Immature natural killer cell (primary cell): ENCODE results near the gene TPSB2. TPM values are rescaled to one million over a fixed set of nuclear protein-coding genes. Genes with fewer than 3 reads are reported as not detected.
"Not testable (repeated sequence)": the region's sequence is repeated elsewhere in the genome, so short reads cannot be mapped to it uniquely, and the experiment has no call there.

ENCODE experiments used
- DNase-seq, 3 donors: peaks; one replicate each; pipeline ENCODE4 v3.0.0; 2022; ENCODE audit warnings: mixed read lengths in 1 of 3
- H3K27ac Mint-ChIP-seq, 6 donors: one replicate each; pipeline ENCODE4 v1.8.0; 2020; ENCODE audit warnings: mixed read lengths in 6 of 6, mild to moderate bottlenecking in 5 of 6, inconsistent platforms in 4 of 6, moderate library complexity in 3 of 6
- H3K27me3 Mint-ChIP-seq, 3 donors: one replicate each; pipeline ENCODE4 v1.8.0; 2020 to 2021; ENCODE audit warnings: low read depth in 3 of 3, mild to moderate bottlenecking in 3 of 3, mixed read lengths in 3 of 3, moderate library complexity in 3 of 3, inconsistent platforms in 1 of 3
- H3K36me3 Mint-ChIP-seq, 3 donors: one replicate each; pipeline ENCODE4 v1.8.0; 2020; ENCODE audit warnings: mixed read lengths in 3 of 3, inconsistent platforms in 2 of 3, mild to moderate bottlenecking in 2 of 3
- H3K4me1 Mint-ChIP-seq, 2 donors: one replicate each; pipeline ENCODE4 v1.8.0; 2020; ENCODE audit warnings: inconsistent platforms in 2 of 2, mild to moderate bottlenecking in 2 of 2, mixed read lengths in 2 of 2, moderate library complexity in 1 of 2
- H3K4me3 Mint-ChIP-seq, 5 donors: one replicate each; pipeline ENCODE4 v1.8.0; 2020; ENCODE audit warnings: mild to moderate bottlenecking in 5 of 5, mixed read lengths in 5 of 5, inconsistent platforms in 3 of 5, moderate library complexity in 3 of 5
- H3K9me3 Mint-ChIP-seq, 6 donors: one replicate each; pipeline ENCODE4 v1.8.0; 2020; ENCODE audit warnings: mild to moderate bottlenecking in 6 of 6, mixed read lengths in 6 of 6, inconsistent platforms in 4 of 6, moderate library complexity in 3 of 6
- polyA plus RNA-seq, 3 donors: library from polyadenylated mRNA; unstranded; fragments of 300-500 nt; fragmentation: Illumina TruSeq; gene quantifications; one replicate each; pipeline ENCODE4 v1.2.3, GENCODE V29; 2021

Gene TPSB2
- polyA plus RNA-seq, 3 donors from 2014 or later = not detected

DNA sequence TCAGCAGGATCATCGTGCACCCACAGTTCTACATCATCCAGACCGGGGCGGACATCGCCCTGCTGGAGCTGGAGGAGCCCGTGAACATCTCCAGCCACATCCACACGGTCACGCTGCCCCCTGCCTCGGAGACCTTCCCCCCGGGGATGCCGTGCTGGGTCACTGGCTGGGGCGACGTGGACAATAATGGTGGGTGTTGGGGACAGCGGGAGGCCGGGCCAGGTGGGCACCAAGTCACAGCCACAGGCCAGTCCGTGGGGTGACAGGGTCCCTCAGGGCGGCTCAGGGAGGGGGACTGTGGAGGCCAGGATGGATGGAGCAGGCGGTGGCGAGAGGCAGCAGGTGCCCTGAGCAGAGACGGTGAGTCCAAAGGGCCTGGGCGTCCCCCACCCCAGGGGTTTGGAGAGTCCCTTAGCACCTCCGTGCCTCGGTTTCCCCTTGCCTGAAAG, 26.9 kb upstream of the TPSB2 start:
- Mint-ChIP-seq H3K4me3 (no peak overlapping the region), H3K36me3 (no peaks in the 10 kb centered on the region), H3K27me3 (peaks cover 0 to under 1% (median 0%) of the 10 kb centered on the region in 3 donors), H3K4me1 (peaks cover 6 to 7% of the 10 kb centered on the region in 2 donors), H3K27ac (no peak overlapping the region), H3K9me3 (no peaks in the 10 kb centered on the region)
- DNase-seq = no peak

DNA sequence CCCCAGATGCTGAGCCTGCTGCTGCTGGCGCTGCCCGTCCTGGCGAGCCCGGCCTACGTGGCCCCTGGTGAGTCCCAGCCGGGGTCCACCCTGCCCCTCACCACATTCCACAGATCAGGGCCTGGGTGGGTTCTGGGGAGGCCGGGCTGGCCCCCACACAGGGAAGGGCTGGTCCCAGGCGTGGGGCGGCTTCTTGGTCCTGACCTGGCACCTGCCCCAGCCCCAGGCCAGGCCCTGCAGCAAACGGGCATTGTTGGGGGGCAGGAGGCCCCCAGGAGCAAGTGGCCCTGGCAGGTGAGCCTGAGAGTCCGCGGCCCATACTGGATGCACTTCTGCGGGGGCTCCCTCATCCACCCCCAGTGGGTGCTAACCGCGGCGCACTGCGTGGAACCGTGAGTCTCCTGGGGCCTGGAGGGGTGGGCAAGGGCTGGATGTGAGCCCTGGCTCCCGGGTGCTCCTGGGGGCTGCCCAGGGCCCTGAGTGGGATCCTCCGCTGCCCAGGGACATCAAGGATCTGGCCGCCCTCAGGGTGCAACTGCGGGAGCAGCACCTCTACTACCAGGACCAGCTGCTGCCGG, 26.4 kb upstream of the TPSB2 start:
- not testable (repeated sequence) for H3K27ac Mint-ChIP-seq, H3K4me3 Mint-ChIP-seq, H3K9me3 Mint-ChIP-seq, H3K36me3 Mint-ChIP-seq, H3K4me1 Mint-ChIP-seq, DNase-seq, H3K27me3 Mint-ChIP-seq

DNA sequence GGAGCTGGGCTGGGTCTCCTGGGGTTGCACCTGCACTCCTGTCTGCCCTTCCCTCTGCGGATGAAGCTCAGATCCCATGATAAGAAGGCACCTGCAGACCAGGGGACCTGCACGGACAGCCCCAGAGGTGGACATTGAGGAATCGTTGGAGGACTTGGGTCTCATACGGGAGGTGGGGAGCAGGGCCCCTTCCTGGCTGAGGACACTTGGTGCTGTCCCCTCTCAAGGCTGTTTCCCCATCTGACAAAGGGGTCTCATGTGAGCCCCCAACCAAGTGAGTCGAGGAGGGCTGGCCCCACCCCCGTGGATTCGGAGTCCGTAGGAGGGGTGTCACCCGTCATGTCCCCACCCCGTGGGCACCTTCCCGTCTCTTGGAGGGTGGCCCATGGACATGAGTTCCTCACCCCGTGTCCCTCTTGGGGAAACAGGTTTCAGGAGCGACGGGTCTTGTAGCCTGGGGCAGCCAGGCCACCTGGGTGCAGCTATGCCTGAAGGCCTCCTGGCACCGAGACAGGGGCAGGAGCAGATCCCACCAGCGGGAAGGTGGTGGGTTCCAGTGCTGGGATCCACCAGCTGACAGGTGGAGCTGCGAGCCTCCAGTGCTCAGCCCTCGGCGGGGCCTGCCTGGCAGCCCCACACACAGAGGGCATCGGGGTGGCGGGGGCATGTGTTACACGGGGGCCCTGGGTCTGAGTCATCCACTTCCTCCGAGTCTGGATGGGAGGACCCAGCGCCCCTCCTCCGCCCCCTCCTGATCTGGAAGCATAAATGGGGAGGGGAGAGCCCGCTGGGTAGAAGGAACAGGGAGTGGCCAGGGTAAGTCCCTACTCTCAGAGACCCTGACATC, 25.5 kb upstream of the TPSB2 start, which contains the start of gene TPSD1:
TSS of gene TPSD1 (plus strand) at position 794 of the 847 bp plus-strand sequence. CDS start 212 bp downstream, outside the sequence.
- not testable (repeated sequence) for DNase-seq, H3K9me3 Mint-ChIP-seq, H3K36me3 Mint-ChIP-seq, H3K4me1 Mint-ChIP-seq, H3K27me3 Mint-ChIP-seq, H3K4me3 Mint-ChIP-seq, H3K27ac Mint-ChIP-seq

DNA sequence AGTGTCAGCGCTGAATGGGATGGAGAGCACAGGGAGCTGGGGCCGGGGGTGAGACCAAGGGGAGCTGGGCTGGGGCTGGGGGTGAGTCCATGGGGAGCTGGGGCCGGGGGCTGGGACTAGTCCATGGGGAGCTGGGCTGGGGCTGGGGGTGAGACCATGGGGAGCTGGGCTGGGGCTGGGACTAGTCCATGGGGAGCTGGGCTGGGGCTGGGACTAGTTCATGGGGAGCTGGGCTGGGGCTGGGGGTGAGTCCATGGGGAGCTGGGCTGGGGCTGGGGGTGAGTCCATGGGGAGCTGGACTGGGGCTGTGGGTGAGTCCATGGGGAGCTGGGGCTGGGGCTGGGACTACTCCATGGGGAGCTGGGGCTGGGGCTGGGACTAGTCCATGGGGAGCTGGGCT, 24.8 kb upstream of the TPSB2 start:
- not testable (repeated sequence) for H3K4me1 Mint-ChIP-seq, H3K4me3 Mint-ChIP-seq, H3K27ac Mint-ChIP-seq, H3K27me3 Mint-ChIP-seq, DNase-seq, H3K36me3 Mint-ChIP-seq, H3K9me3 Mint-ChIP-seq

DNA sequence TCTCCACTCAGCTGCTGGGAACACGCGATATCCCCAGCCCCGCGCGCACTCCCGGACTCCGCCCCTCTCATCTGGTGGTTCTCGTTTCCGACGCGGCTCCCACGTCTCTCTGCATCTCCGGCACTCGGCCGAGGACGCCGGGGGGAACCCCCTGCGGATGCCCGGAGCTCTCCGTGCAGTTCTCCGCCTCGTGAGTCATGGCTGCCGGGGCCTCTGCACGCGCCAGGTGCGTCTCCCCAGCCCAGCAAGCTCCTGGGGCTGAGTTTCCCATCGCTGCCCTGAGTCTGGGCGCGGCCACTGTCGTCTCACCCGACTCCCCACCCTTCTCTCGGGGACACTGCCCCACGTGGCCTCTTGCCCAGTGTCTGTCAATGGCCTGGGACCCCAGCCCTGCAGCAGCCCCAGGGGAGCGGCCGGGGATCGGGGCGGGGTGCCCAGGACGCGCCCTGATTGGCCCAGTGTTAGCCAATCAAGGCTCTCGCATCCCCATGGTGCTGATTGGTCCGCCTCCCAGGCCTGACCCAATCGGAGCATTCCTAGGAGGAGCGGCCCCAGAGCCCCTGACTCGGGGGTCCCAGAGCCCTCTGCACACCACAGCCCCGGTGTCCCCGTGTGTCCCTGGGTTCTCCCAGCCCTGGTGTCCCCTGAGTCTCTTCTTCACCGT, 23.8 kb upstream of the TPSB2 start:
- H3K27ac Mint-ChIP-seq, H3K4me1 Mint-ChIP-seq, H3K36me3 Mint-ChIP-seq, DNase-seq, H3K4me3 Mint-ChIP-seq, H3K9me3 Mint-ChIP-seq, H3K27me3 Mint-ChIP-seq: not testable (repeated sequence)

DNA sequence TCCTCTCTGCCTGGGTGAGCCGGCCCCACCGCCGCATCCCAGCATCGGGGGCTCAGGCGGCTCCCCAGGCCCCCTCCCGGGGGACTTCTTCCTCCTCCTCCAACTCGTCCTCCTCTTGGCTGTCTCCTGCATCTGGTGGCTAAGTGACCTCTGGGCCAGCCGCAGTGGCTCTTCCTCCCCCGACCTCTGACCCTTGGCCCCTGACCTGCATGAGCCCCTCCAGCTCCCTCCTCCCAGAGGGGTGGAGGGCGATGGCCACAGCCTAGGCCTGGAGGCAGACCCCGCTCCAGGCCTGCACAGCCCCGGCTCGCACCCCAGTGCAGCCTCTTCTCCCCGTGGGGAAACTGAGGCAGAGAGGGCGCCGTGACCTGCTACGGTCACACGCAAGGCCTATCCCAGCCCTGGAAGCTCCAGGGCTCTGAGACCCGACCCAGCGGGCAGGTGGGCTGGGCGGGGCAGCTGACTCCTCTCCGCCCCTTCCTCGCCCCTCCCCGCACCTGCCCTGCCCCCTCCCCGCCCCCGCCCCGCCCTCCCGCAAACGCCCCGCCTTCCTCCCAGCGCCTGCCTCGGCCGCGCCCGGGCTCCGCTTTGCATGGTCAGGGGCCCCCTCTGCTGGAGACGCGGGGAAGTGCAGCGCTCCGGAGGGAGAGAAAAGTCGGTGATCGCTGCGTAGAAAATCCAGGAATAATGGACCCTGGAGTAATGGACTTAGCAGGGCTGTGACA, 19.2 kb upstream of the TPSB2 start:
- H3K36me3 Mint-ChIP-seq, DNase-seq, H3K4me3 Mint-ChIP-seq, H3K27ac Mint-ChIP-seq, H3K9me3 Mint-ChIP-seq, H3K27me3 Mint-ChIP-seq: not testable (repeated sequence)
- peaks cover 11 to 20% of the 10 kb centered on the region in 2 donors for H3K4me1 Mint-ChIP-seq

DNA sequence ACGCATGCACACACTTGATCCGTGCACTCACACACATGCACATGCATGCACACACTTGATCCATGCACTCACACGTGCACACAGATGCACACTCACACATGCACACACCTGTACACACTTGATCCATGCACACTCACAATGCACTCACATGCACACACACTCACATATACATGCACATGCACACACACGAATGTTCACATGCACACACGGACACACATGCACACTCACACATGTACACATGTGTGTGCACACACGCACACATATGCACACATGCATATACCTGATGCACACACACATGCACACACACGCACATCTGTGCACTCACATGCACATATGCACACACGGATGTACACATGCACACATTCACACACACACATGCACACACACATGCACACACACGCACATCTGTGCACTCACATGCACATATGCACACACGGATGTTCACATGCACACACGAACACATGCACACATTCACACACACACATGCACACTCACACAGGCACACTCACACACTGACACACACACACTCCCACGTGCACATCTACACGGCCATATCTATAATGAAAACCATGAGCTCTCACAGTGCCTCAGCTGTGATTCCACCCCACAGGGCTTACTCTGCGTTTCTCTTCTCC, 18.0 kb upstream of the TPSB2 start:
- H3K36me3 Mint-ChIP-seq, H3K27me3 Mint-ChIP-seq, H3K4me3 Mint-ChIP-seq, DNase-seq, H3K9me3 Mint-ChIP-seq: not testable (repeated sequence)
- peaks cover 11 to 20% of the 10 kb centered on the region in 2 donors for H3K4me1 Mint-ChIP-seq
- H3K27ac Mint-ChIP-seq = peak overlapping the region in 1 of 6 donors; percentile 55

DNA sequence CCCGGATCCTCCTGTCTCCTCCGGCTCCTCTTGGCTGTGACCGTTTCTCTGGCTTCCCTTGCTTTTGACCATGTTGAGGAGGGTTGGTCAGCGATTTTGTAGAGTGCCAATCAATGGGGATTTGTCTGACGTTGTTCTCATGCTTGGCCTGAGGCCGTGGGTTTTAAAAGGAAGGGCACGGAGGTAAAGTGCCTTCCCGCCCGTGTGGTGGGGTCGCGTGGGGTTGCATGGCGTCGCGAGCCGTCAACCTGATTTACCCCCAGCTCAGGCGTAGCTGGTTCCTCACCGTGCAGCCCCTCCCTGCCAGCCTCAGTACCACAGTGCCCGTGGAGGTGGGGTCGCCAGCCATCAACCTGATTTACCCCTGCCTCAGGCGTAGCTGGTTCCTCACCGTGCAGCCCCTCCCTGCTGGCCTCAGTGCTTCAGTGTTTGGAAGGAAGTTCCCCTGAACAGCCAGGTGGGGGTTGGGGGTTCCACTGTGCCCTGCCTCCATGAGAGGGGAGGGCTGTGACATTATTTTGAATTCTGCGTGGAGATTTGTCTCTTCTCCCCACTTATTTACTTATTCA, 15.6 kb upstream of the TPSB2 start:
- no peak for DNase-seq
- peaks cover 4% of the 10 kb centered on the region in 3 donors for H3K27me3 Mint-ChIP-seq
- peaks cover 11 to 20% of the 10 kb centered on the region in 2 donors for H3K4me1 Mint-ChIP-seq
- no peaks in the 10 kb centered on the region for H3K36me3 Mint-ChIP-seq
- peak overlapping the region; percentile 22 to 61 (median 46) for H3K4me3 Mint-ChIP-seq
- peak overlapping the region in 3 of 6 donors; percentile 49 to 82 (median 80) for H3K27ac Mint-ChIP-seq
- no peaks in the 10 kb centered on the region for H3K9me3 Mint-ChIP-seq

DNA sequence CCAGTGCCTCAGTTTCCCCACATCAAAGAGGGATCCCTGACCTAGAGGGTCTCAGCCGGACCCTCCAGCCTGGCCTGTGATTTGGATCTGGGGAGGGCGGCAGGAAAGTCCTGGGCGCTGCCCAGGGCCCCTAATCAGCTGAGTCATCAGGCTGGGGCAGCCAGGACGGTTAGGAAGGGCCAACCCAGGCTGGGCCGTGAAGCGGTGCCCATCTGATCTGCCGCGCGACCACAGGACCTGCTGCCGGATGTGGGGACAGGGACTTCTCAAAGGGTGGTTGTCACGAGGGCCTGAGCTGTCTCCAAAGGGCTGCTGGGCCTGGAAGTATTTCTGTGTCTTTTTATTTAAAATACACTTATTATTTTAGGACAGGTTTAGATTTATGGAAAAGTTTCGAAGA, 14.9 kb upstream of the TPSB2 start:
- Mint-ChIP-seq H3K4me1 (peaks cover 11 to 20% of the 10 kb centered on the region in 2 donors), H3K9me3 (no peaks in the 10 kb centered on the region), H3K4me3 (peak overlapping the region in 3 of 5 donors; percentile 22 to 33 (median 26)), H3K36me3 (no peaks in the 10 kb centered on the region), H3K27ac (peak overlapping the region in 3 of 6 donors; percentile 31 to 49 (median 34)), H3K27me3 (peaks cover 4% of the 10 kb centered on the region in 3 donors)
- peak; percentile 36 to 60 (median 45) for DNase-seq

DNA sequence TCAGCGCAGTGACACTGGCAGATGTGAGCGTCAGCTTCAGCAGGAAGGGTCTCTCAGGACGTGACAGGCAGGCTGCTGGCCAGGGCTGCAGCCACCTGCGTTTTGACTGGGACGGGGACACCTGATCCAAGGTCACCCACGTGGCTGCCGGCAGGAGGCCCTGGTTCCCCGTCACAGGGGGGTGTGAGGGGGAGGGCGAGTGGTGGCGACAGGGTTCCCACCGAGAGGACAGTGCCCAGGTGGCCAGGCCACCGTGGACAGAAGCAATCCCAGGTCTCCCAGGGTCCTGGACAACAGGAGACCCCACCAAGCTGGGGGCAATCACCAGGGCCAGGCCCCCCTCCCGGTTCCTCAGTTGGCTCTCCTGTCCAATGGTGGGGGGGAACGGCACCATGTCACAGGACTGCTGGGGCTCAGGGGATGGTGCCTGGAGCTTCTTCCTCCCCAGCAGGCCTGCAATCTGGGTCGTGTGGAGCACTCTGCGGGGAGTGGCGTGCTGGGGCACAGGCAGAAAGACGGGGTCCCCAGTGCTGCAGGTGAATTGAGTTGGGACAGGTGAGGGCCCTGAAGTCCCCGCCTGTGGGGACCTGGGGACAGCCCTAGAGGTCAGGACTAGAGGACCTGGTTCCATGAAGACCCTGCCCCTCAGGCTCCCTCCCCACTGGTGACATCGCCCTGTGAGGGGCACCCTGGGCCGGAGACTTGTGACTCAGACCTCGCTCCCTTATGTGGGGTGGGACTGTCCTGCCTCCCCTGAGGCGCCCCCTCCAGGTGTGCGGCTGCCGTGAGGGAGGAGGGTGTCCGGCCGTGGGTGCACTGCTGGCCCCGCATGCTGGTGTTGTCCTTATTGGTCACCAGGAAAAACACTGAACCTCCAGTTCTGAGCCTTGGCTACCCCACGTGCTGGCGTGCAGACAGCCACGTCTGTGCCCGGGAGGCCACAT, 14.2 kb upstream of the TPSB2 start:
- H3K27ac Mint-ChIP-seq, H3K4me3 Mint-ChIP-seq, H3K27me3 Mint-ChIP-seq, H3K36me3 Mint-ChIP-seq, H3K9me3 Mint-ChIP-seq, DNase-seq: not testable (repeated sequence)
- H3K4me1 Mint-ChIP-seq = peaks cover 11 to 20% of the 10 kb centered on the region in 2 donors

DNA sequence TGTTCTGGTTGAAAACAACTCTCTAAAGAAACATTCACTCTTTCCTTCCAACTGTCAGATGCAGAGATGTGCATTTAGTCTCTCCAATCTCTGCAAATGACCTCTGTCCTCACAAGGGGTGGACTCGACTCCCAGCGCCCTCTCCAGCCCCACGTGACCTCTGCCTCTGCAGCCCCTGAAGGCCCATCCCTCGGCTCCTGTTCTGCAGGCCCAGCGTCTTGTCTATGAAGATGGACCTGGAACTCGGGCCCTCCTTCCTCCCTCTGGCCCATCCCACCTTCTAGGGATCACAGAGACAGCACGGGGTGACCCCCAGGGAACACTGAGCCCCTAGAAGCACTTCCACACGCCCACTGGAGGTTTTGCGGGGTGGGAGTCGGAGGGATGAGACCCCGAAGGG, 13.4 kb upstream of the TPSB2 start:
- H3K4me1 Mint-ChIP-seq = peaks cover 11 to 20% of the 10 kb centered on the region in 2 donors
- not testable (repeated sequence) for H3K27me3 Mint-ChIP-seq, H3K4me3 Mint-ChIP-seq, H3K27ac Mint-ChIP-seq, H3K9me3 Mint-ChIP-seq, H3K36me3 Mint-ChIP-seq, DNase-seq

DNA sequence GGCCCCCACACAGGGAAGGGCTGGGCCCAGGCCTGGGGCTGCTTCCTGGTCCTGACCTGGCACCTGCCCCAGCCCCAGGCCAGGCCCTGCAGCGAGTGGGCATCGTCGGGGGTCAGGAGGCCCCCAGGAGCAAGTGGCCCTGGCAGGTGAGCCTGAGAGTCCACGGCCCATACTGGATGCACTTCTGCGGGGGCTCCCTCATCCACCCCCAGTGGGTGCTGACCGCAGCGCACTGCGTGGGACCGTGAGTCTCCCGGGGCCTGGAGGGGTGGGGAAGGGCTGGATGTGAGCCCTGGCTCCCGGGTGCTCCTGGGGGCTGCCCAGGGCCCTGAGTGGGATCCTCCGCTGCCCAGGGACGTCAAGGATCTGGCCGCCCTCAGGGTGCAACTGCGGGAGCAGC, 11.1 kb upstream of the TPSB2 start:
- H3K27ac Mint-ChIP-seq, H3K27me3 Mint-ChIP-seq, H3K4me3 Mint-ChIP-seq, DNase-seq, H3K9me3 Mint-ChIP-seq, H3K36me3 Mint-ChIP-seq: not testable (repeated sequence)
- H3K4me1 Mint-ChIP-seq = peaks cover 11 to 16% of the 10 kb centered on the region in 2 donors
